SK-N-SH (cell line): ENCODE results near the gene SLC2A2. TPM values are rescaled to one million over a fixed set of nuclear protein-coding genes. Genes with fewer than 3 reads are reported as not detected.

Source experiments
- CTCF ChIA-PET: fragments of 300-600, 350-600 bp; formaldehyde crosslinking; extraction: SDS; loops from one replicate; lab custom pipeline; 2021; lab: Yijun Ruan, JAX
- POLR2A ChIA-PET: fragments of 350-600 bp; sonication (Branson Sonifier 250); formaldehyde crosslinking; extraction: SDS; loops from one replicate; lab custom pipeline; 2020; ENCODE audit warnings: antibody characterized with exemption, inconsistent platforms; lab: Yijun Ruan, JAX
- DNase-seq: peaks from one replicate; pipeline ENCODE4 v3.0.0; 2012
- H2AFZ ChIP-seq: fragments of 200-600 bp; sonication (generic); 2 replicates; pipeline ENCODE4 v1.8.1; 2016; ENCODE audit warnings: antibody characterized with exemption, mild to moderate bottlenecking, low read depth
- H3F3A ChIP-seq: fragments of 200-600 bp; sonication (generic); replicated peaks from 2 replicates; pipeline ENCODE3; 2016; ENCODE audit warnings: antibody characterized with exemption, mild to moderate bottlenecking; ENCODE audit not compliant: insufficient read depth
- H3K27ac ChIP-seq, 2 experiments: fragments of 200-500 bp in 1 of 2; fragments of 200-600 bp in 1 of 2; sonication (Bioruptor generic) in 1 of 2; sonication (generic), shearing (Covaris generic) in 1 of 2; 2 replicates each; pipeline versions ENCODE4 v1.5.1 to v1.6.1; 2014 to 2016; ENCODE audit warnings: low read depth in 2 of 2, inconsistent platforms in 1 of 2, low read length in 1 of 2, mild to moderate bottlenecking in 1 of 2, mixed read lengths in 1 of 2
- H3K27me3 ChIP-seq: fragments of 200-600 bp; sonication (generic), shearing (Covaris generic); 2 replicates; pipeline ENCODE4 v1.6.1; 2016; ENCODE audit warnings: mixed run types; ENCODE audit not compliant: insufficient read depth
- H3K36me3 ChIP-seq, 2 experiments: fragments of 200-500 bp in 1 of 2; fragments of 200-600 bp in 1 of 2; sonication (Bioruptor generic) in 1 of 2; sonication (generic) in 1 of 2; replicated peaks in 1 of 2; 2 replicates each; pipeline versions ENCODE3 to v1.5.1; 2014 to 2016; ENCODE audit warnings: low read length in 1 of 2, mild to moderate bottlenecking in 1 of 2; ENCODE audit not compliant: insufficient read depth in 2 of 2, control insufficient read depth in 1 of 2
- H3K4me1 ChIP-seq, 2 experiments: fragments of 200-500 bp in 1 of 2; fragments of 200-600 bp in 1 of 2; sonication (Bioruptor generic) in 1 of 2; sonication (generic), shearing (Covaris generic) in 1 of 2; 2 replicates each; pipeline versions ENCODE4 v1.5.1 to v1.6.1; 2014 to 2016; ENCODE audit warnings: low read depth in 1 of 2, low read length in 1 of 2, mixed run types in 1 of 2; ENCODE audit not compliant: insufficient read depth in 2 of 2, control insufficient read depth in 1 of 2
- H3K4me2 ChIP-seq: fragments of 200-600 bp; sonication (generic), shearing (Covaris generic); 2 replicates; pipeline ENCODE4 v1.6.1; 2017; ENCODE audit warnings: mixed run types
- H3K4me3 ChIP-seq, 2 experiments: fragments of 200-500 bp in 1 of 2; fragments of 200-600 bp in 1 of 2; sonication (Bioruptor generic) in 1 of 2; sonication (generic), shearing (Covaris generic) in 1 of 2; 2 replicates each; pipeline versions ENCODE4 v1.5.1 to v1.8.1; 2014 to 2016; ENCODE audit warnings: low read depth in 2 of 2, inconsistent platforms in 1 of 2, low read length in 1 of 2, mild to moderate bottlenecking in 1 of 2, mixed read lengths in 1 of 2, moderate library complexity in 1 of 2
- H3K79me2 ChIP-seq: fragments of 200-600 bp; sonication (generic); 2 replicates; pipeline ENCODE4 v1.8.1; 2017; ENCODE audit warnings: mild to moderate bottlenecking; ENCODE audit not compliant: insufficient read depth
- H3K9ac ChIP-seq: fragments of 200-600 bp; sonication (generic); 2 replicates; pipeline ENCODE4 v1.6.1; 2017; ENCODE audit warnings: mixed run types
- H3K9me2 ChIP-seq: fragments of 200-600 bp; sonication (generic); 2 replicates; pipeline ENCODE4 v1.6.1; 2017; ENCODE audit warnings: mixed run types
- H3K9me3 ChIP-seq: fragments of 200-600 bp; sonication (generic); 2 replicates; pipeline ENCODE4 v1.6.1; 2017; ENCODE audit warnings: mixed run types, mild to moderate bottlenecking, moderate library complexity
- H4K20me1 ChIP-seq: fragments of 200-600 bp; sonication (generic); 2 replicates; pipeline ENCODE4 v1.6.1; 2017; ENCODE audit warnings: mild to moderate bottlenecking, mixed run types; ENCODE audit not compliant: insufficient read depth
- CHD2 ChIP-seq: fragments of 150-350 bp; IDR thresholded peaks from 2 replicates; pipeline ENCODE4 v1.6.1; 2018; ENCODE audit warnings: low read length; ENCODE audit not compliant: partially characterized antibody
- EP300 ChIP-seq, 2 experiments: IDR thresholded peaks; 2 replicates each; pipeline versions ENCODE4 v1.4.0 to v1.6.1; 2012; ENCODE audit warnings: borderline replicate concordance in 1 of 2, low read depth in 1 of 2, low read length in 1 of 2
- EZH2phosphoT487 ChIP-seq: fragments of 200-600 bp; sonication (generic); IDR thresholded peaks from 2 replicates; pipeline ENCODE4 v1.6.1; 2017; ENCODE audit warnings: low read depth, mixed run types, mild to moderate bottlenecking, antibody characterized with exemption, moderate library complexity, borderline replicate concordance
- FOSL2 ChIP-seq: IDR thresholded peaks from 2 replicates; pipeline ENCODE4 v1.4.0; 2012; ENCODE audit warnings: low read depth, mild to moderate bottlenecking, moderate library complexity, borderline replicate concordance
- GABPA ChIP-seq: IDR thresholded peaks from 2 replicates; pipeline ENCODE4 v1.4.0; 2012; ENCODE audit warnings: low read depth, mild to moderate bottlenecking
- JUND ChIP-seq: IDR thresholded peaks from 2 replicates; pipeline ENCODE4 v1.4.0; 2012
- NRF1 ChIP-seq: IDR thresholded peaks from 2 replicates; pipeline ENCODE4 v1.6.1; 2012; ENCODE audit warnings: low read depth, mild to moderate bottlenecking, low read length
- RAD21 ChIP-seq: IDR thresholded peaks from 2 replicates; pipeline ENCODE4 v1.6.1; 2012; ENCODE audit warnings: mild to moderate bottlenecking, low read length
- SIN3A ChIP-seq: IDR thresholded peaks from 2 replicates; pipeline ENCODE4 v1.6.1; 2012; ENCODE audit warnings: low read depth, mild to moderate bottlenecking, low read length, moderate library complexity, borderline replicate concordance
- TAF1 ChIP-seq: IDR thresholded peaks from 2 replicates; pipeline ENCODE4 v1.6.1; 2012; ENCODE audit warnings: low read depth, mild to moderate bottlenecking, low read length, moderate library complexity, borderline replicate concordance
- TCF12 ChIP-seq: IDR thresholded peaks from 2 replicates; pipeline ENCODE4 v1.4.0; 2012
- WGBS: methylation state at CpG from one replicate; pipeline ENCODE4 v1.1.6; 2017; ENCODE audit warnings: low lambda C conversion rate; 5-methylcytosine and 5-hydroxymethylcytosine counted together
- polyA plus RNA-seq, 3 experiments: library from polyadenylated mRNA; depleted of rRNA; stranded (reverse); fragments of >200 nt; gene quantifications; 2 replicates each; pipeline ENCODE4 v1.2.3, GENCODE V29; 2012
- TF ChIP-seq, protein P1 (sequence below): IDR thresholded peaks from 2 replicates; pipeline ENCODE4 v1.6.1; 2012; ENCODE audit warnings: mild to moderate bottlenecking, low read depth, low read length, moderate library complexity
- TF ChIP-seq, protein P2 (sequence below): IDR thresholded peaks from 2 replicates; pipeline ENCODE4 v1.4.0; 2012; ENCODE audit warnings: low read depth, borderline replicate concordance
- TF ChIP-seq, protein P3 (sequence below): IDR thresholded peaks from 2 replicates; pipeline ENCODE4; 2012
- TF ChIP-seq, protein P4 (sequence below): IDR thresholded peaks from 2 replicates; pipeline ENCODE4 v1.4.0; 2012; ENCODE audit warnings: low read depth, borderline replicate concordance
- TF ChIP-seq, protein P5 (sequence below): fragments of 200-600 bp; sonication (generic); IDR thresholded peaks from 2 replicates; pipeline ENCODE4 v1.6.1; 2017; ENCODE audit warnings: antibody characterized with exemption, mild to moderate bottlenecking, moderate library complexity

The SLC2A2 gene
- polyA plus RNA-seq, 1 of the 3 experiments (the other 2 are of a cell fraction) = 0.59 TPM

DNA sequence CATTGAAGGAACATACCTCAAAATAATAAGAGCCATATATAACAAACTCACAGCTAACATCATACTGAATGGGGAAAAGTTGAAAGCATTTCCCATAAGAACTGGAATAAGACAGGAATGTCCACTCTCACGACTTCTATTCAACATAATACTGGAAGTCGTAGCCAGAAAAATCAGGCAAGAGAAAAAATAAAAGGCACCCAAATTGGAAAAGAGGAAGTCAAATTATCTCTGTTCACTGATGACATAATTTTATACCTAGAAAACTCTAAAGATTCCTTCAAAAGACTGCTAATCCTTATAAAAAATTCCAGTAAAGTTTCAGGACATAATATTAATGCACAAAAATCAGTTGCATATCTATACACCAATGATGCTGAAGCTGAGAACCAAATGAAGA is 34.9 kb downstream of the SLC2A2 start:
- no peaks in the 10 kb centered on the region for H3K79me2 ChIP-seq
- CTCF ChIA-PET = no interaction called here

More for the DNA sequence above, 34.9 kb downstream of the SLC2A2 start:
- no peaks in the 10 kb centered on the region for H3K36me3 ChIP-seq
- H3K27me3 ChIP-seq = no peaks in the 10 kb centered on the region
- no peak overlapping the region for H3K9ac ChIP-seq
- no peak overlapping the region for H2AFZ ChIP-seq
- DNase-seq = no peak
- POLR2A ChIA-PET = no interaction called here
- H3F3A ChIP-seq = no peaks in the 10 kb centered on the region
- H3K9me2 ChIP-seq = no peaks in the 10 kb centered on the region
- H3K9me3 ChIP-seq = no peaks in the 10 kb centered on the region
- H3K4me2 ChIP-seq = no peak overlapping the region
- H3K4me1 ChIP-seq = peaks cover 0 to under 1% of the 10 kb centered on the region in 2 experiments; a peak in 2 of 4 replicates
- no peak for TF ChIP-seq EZH2phosphoT487
- TF ChIP-seq GABPA = no peak
- TF ChIP-seq EP300 (IDR thresholded peaks at IDR 0.05; ENCODE audit: borderline replicate concordance in 1 of 2, low read depth in 1 of 2, low read length in 1 of 2) = no peak
- no peak for TF ChIP-seq CHD2
- no peak for TF ChIP-seq RAD21
- TF ChIP-seq, protein P1, sequence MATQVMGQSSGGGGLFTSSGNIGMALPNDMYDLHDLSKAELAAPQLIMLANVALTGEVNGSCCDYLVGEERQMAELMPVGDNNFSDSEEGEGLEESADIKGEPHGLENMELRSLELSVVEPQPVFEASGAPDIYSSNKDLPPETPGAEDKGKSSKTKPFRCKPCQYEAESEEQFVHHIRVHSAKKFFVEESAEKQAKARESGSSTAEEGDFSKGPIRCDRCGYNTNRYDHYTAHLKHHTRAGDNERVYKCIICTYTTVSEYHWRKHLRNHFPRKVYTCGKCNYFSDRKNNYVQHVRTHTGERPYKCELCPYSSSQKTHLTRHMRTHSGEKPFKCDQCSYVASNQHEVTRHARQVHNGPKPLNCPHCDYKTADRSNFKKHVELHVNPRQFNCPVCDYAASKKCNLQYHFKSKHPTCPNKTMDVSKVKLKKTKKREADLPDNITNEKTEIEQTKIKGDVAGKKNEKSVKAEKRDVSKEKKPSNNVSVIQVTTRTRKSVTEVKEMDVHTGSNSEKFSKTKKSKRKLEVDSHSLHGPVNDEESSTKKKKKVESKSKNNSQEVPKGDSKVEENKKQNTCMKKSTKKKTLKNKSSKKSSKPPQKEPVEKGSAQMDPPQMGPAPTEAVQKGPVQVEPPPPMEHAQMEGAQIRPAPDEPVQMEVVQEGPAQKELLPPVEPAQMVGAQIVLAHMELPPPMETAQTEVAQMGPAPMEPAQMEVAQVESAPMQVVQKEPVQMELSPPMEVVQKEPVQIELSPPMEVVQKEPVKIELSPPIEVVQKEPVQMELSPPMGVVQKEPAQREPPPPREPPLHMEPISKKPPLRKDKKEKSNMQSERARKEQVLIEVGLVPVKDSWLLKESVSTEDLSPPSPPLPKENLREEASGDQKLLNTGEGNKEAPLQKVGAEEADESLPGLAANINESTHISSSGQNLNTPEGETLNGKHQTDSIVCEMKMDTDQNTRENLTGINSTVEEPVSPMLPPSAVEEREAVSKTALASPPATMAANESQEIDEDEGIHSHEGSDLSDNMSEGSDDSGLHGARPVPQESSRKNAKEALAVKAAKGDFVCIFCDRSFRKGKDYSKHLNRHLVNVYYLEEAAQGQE = no peak
- TF ChIP-seq FOSL2 = no peak
- TF ChIP-seq, protein P2, sequence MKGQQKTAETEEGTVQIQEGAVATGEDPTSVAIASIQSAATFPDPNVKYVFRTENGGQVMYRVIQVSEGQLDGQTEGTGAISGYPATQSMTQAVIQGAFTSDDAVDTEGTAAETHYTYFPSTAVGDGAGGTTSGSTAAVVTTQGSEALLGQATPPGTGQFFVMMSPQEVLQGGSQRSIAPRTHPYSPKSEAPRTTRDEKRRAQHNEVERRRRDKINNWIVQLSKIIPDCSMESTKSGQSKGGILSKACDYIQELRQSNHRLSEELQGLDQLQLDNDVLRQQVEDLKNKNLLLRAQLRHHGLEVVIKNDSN = no peak
- TF ChIP-seq, protein P3, sequence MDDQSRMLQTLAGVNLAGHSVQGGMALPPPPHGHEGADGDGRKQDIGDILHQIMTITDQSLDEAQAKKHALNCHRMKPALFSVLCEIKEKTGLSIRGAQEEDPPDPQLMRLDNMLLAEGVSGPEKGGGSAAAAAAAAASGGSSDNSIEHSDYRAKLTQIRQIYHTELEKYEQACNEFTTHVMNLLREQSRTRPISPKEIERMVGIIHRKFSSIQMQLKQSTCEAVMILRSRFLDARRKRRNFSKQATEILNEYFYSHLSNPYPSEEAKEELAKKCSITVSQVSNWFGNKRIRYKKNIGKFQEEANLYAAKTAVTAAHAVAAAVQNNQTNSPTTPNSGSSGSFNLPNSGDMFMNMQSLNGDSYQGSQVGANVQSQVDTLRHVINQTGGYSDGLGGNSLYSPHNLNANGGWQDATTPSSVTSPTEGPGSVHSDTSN = no peak
- no peak for TF ChIP-seq NRF1
- TF ChIP-seq TAF1 = no peak
- TF ChIP-seq, protein P4, sequence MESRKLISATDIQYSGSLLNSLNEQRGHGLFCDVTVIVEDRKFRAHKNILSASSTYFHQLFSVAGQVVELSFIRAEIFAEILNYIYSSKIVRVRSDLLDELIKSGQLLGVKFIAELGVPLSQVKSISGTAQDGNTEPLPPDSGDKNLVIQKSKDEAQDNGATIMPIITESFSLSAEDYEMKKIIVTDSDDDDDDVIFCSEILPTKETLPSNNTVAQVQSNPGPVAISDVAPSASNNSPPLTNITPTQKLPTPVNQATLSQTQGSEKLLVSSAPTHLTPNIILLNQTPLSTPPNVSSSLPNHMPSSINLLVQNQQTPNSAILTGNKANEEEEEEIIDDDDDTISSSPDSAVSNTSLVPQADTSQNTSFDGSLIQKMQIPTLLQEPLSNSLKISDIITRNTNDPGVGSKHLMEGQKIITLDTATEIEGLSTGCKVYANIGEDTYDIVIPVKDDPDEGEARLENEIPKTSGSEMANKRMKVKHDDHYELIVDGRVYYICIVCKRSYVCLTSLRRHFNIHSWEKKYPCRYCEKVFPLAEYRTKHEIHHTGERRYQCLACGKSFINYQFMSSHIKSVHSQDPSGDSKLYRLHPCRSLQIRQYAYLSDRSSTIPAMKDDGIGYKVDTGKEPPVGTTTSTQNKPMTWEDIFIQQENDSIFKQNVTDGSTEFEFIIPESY = no peak
- TF ChIP-seq TCF12 = no peak
- TF ChIP-seq, protein P5, sequence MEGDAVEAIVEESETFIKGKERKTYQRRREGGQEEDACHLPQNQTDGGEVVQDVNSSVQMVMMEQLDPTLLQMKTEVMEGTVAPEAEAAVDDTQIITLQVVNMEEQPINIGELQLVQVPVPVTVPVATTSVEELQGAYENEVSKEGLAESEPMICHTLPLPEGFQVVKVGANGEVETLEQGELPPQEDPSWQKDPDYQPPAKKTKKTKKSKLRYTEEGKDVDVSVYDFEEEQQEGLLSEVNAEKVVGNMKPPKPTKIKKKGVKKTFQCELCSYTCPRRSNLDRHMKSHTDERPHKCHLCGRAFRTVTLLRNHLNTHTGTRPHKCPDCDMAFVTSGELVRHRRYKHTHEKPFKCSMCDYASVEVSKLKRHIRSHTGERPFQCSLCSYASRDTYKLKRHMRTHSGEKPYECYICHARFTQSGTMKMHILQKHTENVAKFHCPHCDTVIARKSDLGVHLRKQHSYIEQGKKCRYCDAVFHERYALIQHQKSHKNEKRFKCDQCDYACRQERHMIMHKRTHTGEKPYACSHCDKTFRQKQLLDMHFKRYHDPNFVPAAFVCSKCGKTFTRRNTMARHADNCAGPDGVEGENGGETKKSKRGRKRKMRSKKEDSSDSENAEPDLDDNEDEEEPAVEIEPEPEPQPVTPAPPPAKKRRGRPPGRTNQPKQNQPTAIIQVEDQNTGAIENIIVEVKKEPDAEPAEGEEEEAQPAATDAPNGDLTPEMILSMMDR = no peak
- no peak for TF ChIP-seq JUND
- no peak for TF ChIP-seq SIN3A
- TF ChIP-seq, all 33 proteins: peak for 0
- Histone ChIP-seq H3K27ac (no peak overlapping the region), H4K20me1 (no peaks in the 10 kb centered on the region), H3K4me3 (no peak overlapping the region)
- 89% methylated on average over 2 of the region's 2 CpGs for WGBS
